SU-DHL-6 (cell line): ENCODE data around the gene ARHGEF17.

Source experiments
- EZH2phosphoT487 ChIP-seq: fragments of 200-600 bp; sonication (generic), shearing (Covaris generic); conservative IDR thresholded peaks from 2 replicates; pipeline ENCODE4 v1.6.1; 2018; ENCODE audit warnings: mild to moderate bottlenecking, antibody characterized with exemption, low read length, moderate library complexity, mixed read lengths
- TF ChIP-seq, protein P1 (sequence below): fragments of 200-600 bp; sonication (generic); IDR thresholded peaks from one replicate; pipeline ENCODE4 v1.5.1; 2017; ENCODE audit warnings: antibody characterized with exemption, mild to moderate bottlenecking, low read length, moderate library complexity; ENCODE audit not compliant: insufficient read depth, poor library complexity, severe bottlenecking

DNA sequence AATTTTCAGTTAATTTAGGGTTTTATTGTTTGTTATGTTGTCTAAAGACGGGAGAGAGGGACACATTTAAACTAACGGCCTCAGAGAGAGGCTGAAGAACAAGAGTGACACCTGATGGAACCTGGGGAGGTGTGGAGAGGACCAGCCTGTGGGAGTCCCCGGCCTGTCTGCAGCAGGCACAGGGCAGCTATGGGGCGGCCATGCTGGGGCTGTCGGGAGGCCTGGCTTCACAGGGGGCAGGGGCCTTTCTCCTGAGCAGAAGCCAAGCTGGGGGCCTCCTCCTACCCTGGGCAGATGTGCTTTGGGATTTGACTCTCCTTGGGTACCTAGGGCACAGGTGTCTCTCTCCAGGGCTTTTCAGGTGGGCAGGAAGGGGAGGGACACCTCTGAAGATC, 90.1 kb downstream of the ARHGEF17 start:
- TF ChIP-seq, protein P1, sequence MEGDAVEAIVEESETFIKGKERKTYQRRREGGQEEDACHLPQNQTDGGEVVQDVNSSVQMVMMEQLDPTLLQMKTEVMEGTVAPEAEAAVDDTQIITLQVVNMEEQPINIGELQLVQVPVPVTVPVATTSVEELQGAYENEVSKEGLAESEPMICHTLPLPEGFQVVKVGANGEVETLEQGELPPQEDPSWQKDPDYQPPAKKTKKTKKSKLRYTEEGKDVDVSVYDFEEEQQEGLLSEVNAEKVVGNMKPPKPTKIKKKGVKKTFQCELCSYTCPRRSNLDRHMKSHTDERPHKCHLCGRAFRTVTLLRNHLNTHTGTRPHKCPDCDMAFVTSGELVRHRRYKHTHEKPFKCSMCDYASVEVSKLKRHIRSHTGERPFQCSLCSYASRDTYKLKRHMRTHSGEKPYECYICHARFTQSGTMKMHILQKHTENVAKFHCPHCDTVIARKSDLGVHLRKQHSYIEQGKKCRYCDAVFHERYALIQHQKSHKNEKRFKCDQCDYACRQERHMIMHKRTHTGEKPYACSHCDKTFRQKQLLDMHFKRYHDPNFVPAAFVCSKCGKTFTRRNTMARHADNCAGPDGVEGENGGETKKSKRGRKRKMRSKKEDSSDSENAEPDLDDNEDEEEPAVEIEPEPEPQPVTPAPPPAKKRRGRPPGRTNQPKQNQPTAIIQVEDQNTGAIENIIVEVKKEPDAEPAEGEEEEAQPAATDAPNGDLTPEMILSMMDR: no peak
- no peak for TF ChIP-seq EZH2phosphoT487
